Neural cell (in vitro differentiated cells): ENCODE results near the gene AASDH. TPM values are rescaled to one million over a fixed set of nuclear protein-coding genes. Genes with fewer than 3 reads are reported as not detected.

Source experiments
- H2AFZ ChIP-seq: fragments of 200-600, 300-800 bp; sonication (generic), shearing (Covaris generic); 2 replicates; pipeline ENCODE4 v1.6.0; 2014; ENCODE audit warnings: low read depth, mild to moderate bottlenecking, antibody characterized with exemption, low read length, moderate library complexity
- H3F3A ChIP-seq: fragments of 200-600 bp; shearing (Covaris generic); 2 replicates; pipeline ENCODE4 v1.6.1; 2016; ENCODE audit warnings: mild to moderate bottlenecking, moderate library complexity, mixed read lengths, antibody characterized with exemption, low read length; ENCODE audit not compliant: insufficient read depth, poor library complexity, severe bottlenecking
- H3K27ac ChIP-seq: fragments of 200-600, 300-800 bp; sonication (generic), shearing (Covaris generic); 2 replicates; pipeline ENCODE4 v1.5.1; 2014; ENCODE audit warnings: mild to moderate bottlenecking, low read length, moderate library complexity
- H3K27me3 ChIP-seq: fragments of 300-800, 200-600 bp; sonication (generic), shearing (Covaris generic); 2 replicates; pipeline ENCODE4 v1.6.0; 2014; ENCODE audit warnings: mild to moderate bottlenecking, low read depth, low read length, moderate library complexity; ENCODE audit not compliant: insufficient read depth
- H3K36me3 ChIP-seq: fragments of 300-800, 200-600 bp; sonication (generic), shearing (Covaris generic); 2 replicates; pipeline ENCODE4 v1.5.1; 2014; ENCODE audit warnings: mild to moderate bottlenecking, antibody characterized with exemption, low read length, moderate library complexity; ENCODE audit not compliant: insufficient read depth
- H3K4me2 ChIP-seq: fragments of 300-800, 200-600 bp; sonication (generic), shearing (Covaris generic); 2 replicates; pipeline ENCODE4 v1.6.0; 2014; ENCODE audit warnings: mild to moderate bottlenecking, low read length
- H3K4me3 ChIP-seq: fragments of 300-800, 200-600 bp; sonication (generic), shearing (Covaris generic); 2 replicates; pipeline ENCODE4 v1.5.1; 2014; ENCODE audit warnings: mild to moderate bottlenecking, low read length, moderate library complexity
- H3K79me2 ChIP-seq: fragments of 200-600 bp; shearing (Covaris generic); replicated peaks from 2 replicates; pipeline ENCODE4 v1.6.0; 2014; ENCODE audit warnings: mild to moderate bottlenecking, low read length, moderate library complexity; ENCODE audit not compliant: insufficient read depth
- H3K9ac ChIP-seq: fragments of 300-800, 200-600 bp; sonication (generic), shearing (Covaris generic); 2 replicates; pipeline ENCODE4 v1.6.1; 2016; ENCODE audit warnings: mild to moderate bottlenecking, low read length, mixed read lengths
- H3K9me2 ChIP-seq: fragments of 200-600 bp; shearing (Covaris generic); 2 replicates; pipeline ENCODE4 v1.6.1; 2016; ENCODE audit warnings: mild to moderate bottlenecking, low read length, mixed read lengths; ENCODE audit not compliant: insufficient read depth
- H3K9me3 ChIP-seq: fragments of 200-600, 300-800 bp; sonication (generic), shearing (Covaris generic); 2 replicates; pipeline ENCODE4 v1.6.1; 2016; ENCODE audit warnings: mild to moderate bottlenecking, mixed run types, low read length, moderate library complexity, mixed read lengths
- H4K20me1 ChIP-seq: fragments of 200-600 bp; shearing (Covaris generic); 2 replicates; pipeline ENCODE4 v1.6.1; 2016; ENCODE audit warnings: mild to moderate bottlenecking, mixed run types; ENCODE audit not compliant: insufficient read depth
- EP300 ChIP-seq: fragments of 450-650 bp; conservative IDR thresholded peaks from 2 replicates; pipeline ENCODE4 v1.6.1; 2014; ENCODE audit warnings: antibody characterized with exemption, mild to moderate bottlenecking, moderate library complexity; ENCODE audit not compliant: poor library complexity, severe bottlenecking
- EZH2 ChIP-seq: fragments of 200-600, 300-800 bp; shearing (Covaris generic), sonication (generic); IDR thresholded peaks from 2 replicates; pipeline ENCODE4 v1.6.1; 2014; ENCODE audit warnings: antibody characterized with exemption, low read length, borderline replicate concordance, mild to moderate bottlenecking; ENCODE audit not compliant: insufficient read depth, poor library complexity, severe bottlenecking
- MXI1 ChIP-seq: fragments of 450-650 bp; conservative IDR thresholded peaks from 2 replicates; pipeline ENCODE4 v1.6.1; 2014; ENCODE audit warnings: antibody characterized with exemption, mild to moderate bottlenecking; ENCODE audit not compliant: poor library complexity, severe bottlenecking
- POLR2AphosphoS5 ChIP-seq: IDR thresholded peaks from 2 replicates; pipeline ENCODE4 v1.6.1; 2012
- RAD21 ChIP-seq: fragments of 450-650 bp; conservative IDR thresholded peaks from 2 replicates; pipeline ENCODE4 v1.6.1; 2014; ENCODE audit warnings: antibody characterized with exemption, mild to moderate bottlenecking, moderate library complexity
- SMC3 ChIP-seq: fragments of 450-650 bp; conservative IDR thresholded peaks from 2 replicates; pipeline ENCODE4 v1.6.1; 2014; ENCODE audit warnings: antibody characterized with exemption, mild to moderate bottlenecking, moderate library complexity; ENCODE audit not compliant: poor library complexity
- TAF1 ChIP-seq: IDR thresholded peaks from 2 replicates; pipeline ENCODE4 v1.6.1; 2012; ENCODE audit warnings: low read depth
- polyA plus RNA-seq: library from polyadenylated mRNA; depleted of rRNA; stranded (reverse); fragments of >200 nt; gene quantifications from 2 replicates; pipeline ENCODE4 v1.2.3, GENCODE V29; 2014
- TF ChIP-seq, protein P1 (sequence below): IDR thresholded peaks from 2 replicates; pipeline ENCODE4 v1.6.1; 2012; ENCODE audit warnings: borderline replicate concordance
- TF ChIP-seq, protein P2 (sequence below): fragments of 450-650 bp; IDR thresholded peaks from 2 replicates; pipeline ENCODE4 v1.5.1; 2014; ENCODE audit warnings: antibody characterized with exemption, mild to moderate bottlenecking, moderate library complexity; ENCODE audit not compliant: poor library complexity, severe bottlenecking

The AASDH gene
- polyA plus RNA-seq, 1 donor from 2014 or later, result 21.8 TPM

DNA sequence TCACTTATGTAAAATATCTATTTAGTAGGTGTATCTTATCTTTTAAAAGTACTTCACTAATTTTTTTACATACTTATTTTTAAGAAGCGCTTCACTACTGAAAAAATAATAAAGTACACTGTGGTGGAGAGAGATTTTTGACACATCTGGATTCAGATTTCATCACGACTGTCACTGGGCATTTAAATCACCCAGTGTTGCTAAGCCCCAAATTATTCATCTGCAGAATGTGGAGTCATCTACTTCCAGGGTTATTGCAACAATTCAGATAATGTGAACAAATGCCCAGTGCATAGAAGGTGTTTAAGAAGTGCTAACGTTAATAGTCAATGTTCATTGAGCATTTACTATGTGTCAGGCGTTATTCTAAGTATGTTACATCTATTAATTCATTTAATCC, 41.8 kb downstream of the AASDH start:
- H3K4me3 ChIP-seq, result no peak overlapping the region
- H3K27me3 ChIP-seq, result no peaks in the 10 kb centered on the region
- no peak overlapping the region for H3K4me2 ChIP-seq
- no peak overlapping the region for H3K27ac ChIP-seq
- TF ChIP-seq SMC3 (no peak), MXI1 (no peak), POLR2AphosphoS5 (no peak), EZH2 (no peak), TAF1 (no peak), EP300 (no peak), RAD21 (no peak)
- TF ChIP-seq, protein P1, sequence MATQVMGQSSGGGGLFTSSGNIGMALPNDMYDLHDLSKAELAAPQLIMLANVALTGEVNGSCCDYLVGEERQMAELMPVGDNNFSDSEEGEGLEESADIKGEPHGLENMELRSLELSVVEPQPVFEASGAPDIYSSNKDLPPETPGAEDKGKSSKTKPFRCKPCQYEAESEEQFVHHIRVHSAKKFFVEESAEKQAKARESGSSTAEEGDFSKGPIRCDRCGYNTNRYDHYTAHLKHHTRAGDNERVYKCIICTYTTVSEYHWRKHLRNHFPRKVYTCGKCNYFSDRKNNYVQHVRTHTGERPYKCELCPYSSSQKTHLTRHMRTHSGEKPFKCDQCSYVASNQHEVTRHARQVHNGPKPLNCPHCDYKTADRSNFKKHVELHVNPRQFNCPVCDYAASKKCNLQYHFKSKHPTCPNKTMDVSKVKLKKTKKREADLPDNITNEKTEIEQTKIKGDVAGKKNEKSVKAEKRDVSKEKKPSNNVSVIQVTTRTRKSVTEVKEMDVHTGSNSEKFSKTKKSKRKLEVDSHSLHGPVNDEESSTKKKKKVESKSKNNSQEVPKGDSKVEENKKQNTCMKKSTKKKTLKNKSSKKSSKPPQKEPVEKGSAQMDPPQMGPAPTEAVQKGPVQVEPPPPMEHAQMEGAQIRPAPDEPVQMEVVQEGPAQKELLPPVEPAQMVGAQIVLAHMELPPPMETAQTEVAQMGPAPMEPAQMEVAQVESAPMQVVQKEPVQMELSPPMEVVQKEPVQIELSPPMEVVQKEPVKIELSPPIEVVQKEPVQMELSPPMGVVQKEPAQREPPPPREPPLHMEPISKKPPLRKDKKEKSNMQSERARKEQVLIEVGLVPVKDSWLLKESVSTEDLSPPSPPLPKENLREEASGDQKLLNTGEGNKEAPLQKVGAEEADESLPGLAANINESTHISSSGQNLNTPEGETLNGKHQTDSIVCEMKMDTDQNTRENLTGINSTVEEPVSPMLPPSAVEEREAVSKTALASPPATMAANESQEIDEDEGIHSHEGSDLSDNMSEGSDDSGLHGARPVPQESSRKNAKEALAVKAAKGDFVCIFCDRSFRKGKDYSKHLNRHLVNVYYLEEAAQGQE, result no peak
- TF ChIP-seq, protein P2, sequence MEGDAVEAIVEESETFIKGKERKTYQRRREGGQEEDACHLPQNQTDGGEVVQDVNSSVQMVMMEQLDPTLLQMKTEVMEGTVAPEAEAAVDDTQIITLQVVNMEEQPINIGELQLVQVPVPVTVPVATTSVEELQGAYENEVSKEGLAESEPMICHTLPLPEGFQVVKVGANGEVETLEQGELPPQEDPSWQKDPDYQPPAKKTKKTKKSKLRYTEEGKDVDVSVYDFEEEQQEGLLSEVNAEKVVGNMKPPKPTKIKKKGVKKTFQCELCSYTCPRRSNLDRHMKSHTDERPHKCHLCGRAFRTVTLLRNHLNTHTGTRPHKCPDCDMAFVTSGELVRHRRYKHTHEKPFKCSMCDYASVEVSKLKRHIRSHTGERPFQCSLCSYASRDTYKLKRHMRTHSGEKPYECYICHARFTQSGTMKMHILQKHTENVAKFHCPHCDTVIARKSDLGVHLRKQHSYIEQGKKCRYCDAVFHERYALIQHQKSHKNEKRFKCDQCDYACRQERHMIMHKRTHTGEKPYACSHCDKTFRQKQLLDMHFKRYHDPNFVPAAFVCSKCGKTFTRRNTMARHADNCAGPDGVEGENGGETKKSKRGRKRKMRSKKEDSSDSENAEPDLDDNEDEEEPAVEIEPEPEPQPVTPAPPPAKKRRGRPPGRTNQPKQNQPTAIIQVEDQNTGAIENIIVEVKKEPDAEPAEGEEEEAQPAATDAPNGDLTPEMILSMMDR, result no peak
- no peaks in the 10 kb centered on the region for H3K9me3 ChIP-seq
- no peaks in the 10 kb centered on the region for H4K20me1 ChIP-seq
- H3K9me2 ChIP-seq, result no peaks in the 10 kb centered on the region
- H3K79me2 ChIP-seq, result no peaks in the 10 kb centered on the region
- H3F3A ChIP-seq, result peaks cover 3% of the 10 kb centered on the region
- no peak overlapping the region for H2AFZ ChIP-seq
- H3K9ac ChIP-seq, result no peak overlapping the region
- no peaks in the 10 kb centered on the region for H3K36me3 ChIP-seq

DNA sequence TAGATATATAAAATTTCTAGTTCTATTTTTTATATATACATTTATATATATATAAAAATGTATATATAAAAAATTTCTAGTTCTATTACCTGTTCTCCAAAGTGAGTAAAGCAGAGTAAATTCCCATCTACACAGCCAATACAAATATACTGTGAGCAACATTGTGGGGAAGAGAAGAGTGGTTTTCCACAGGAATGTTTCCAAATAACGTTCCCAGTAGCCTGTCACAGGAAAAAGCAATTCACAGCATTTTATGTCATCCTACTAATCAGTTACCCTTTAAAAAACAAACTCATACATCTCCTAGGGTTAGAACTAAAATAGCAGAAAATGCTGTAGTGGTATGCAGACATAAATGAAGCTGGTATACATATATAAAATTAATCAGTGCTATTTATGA, 44.5 kb downstream of the AASDH start:
- Histone ChIP-seq H2AFZ (no peak overlapping the region), H3K9ac (no peak overlapping the region), H3K27ac (no peak overlapping the region), H3K36me3 (peaks cover 4% of the 10 kb centered on the region), H3K4me3 (no peak overlapping the region), H4K20me1 (no peaks in the 10 kb centered on the region), H3K4me2 (no peak overlapping the region), H3K79me2 (no peaks in the 10 kb centered on the region), H3K9me3 (no peaks in the 10 kb centered on the region), H3F3A (peaks cover 3% of the 10 kb centered on the region), H3K9me2 (no peaks in the 10 kb centered on the region), H3K27me3 (no peaks in the 10 kb centered on the region)
- TF ChIP-seq SMC3 (no peak), POLR2AphosphoS5 (no peak), EP300 (no peak), RAD21 (no peak), EZH2 (no peak), TAF1 (no peak), MXI1 (no peak)
- TF ChIP-seq, protein P2, result no peak
- TF ChIP-seq, protein P1, result no peak
